HG03039 (cell line): ENCODE results near the gene EXOC7.
"Not testable (repeated sequence)": the region's sequence is repeated elsewhere in the genome, so short reads cannot be mapped to it uniquely, and the experiment has no call there.

Source experiments
- ATAC-seq: cut with Tn5 transposase; IDR thresholded peaks from one replicate; pipeline ENCODE4 v1.9.1; 2021; ENCODE audit warnings: mild to moderate bottlenecking, moderate library complexity; ENCODE audit not compliant: unreplicated experiment

EXOC7 gene

DNA sequence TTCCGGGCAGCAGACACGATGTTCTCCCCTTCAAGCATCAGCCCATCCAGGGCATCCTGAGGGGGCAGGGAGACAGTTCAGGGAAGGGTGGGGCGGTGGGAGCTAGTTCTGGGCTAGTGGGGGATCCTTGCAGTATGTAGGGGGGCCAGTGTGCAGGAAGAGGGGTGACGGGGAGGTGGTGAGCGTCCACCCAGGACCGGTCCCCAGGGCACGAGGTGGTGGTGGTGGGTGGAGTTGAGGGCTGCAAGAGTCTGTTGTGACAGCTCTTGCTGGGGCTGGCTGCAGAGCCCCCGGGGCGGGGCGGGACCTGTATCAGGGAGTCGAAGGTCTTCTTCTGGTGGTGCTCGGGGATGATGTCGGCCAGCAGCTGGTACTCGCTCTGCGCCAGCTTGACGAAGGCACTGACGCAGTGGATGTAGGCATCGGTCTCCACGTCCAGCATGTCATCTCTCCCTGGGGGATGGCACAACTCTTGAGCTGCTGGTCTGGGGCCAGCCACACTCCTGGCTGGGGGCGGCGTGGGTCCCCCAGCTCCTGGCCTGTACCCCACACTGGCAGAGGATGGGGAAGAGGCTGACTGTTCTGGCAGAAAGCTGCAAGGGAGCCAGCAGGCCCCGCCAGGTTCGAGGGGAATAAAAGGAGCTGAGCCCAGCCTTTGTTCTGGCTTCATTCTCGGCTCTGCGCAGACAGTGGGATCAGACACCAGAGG, 14.6 kb downstream of the EXOC7 start:
- no peak for ATAC-seq

- ATAC-seq: no peak
These were observed 15.3 kb downstream of the EXOC7 start for GRCh38 chr17:76088041-76088867.

- ATAC-seq: no peak
These were observed 16.1 kb downstream of the EXOC7 start for GRCh38 chr17:76087531-76087930.

DNA sequence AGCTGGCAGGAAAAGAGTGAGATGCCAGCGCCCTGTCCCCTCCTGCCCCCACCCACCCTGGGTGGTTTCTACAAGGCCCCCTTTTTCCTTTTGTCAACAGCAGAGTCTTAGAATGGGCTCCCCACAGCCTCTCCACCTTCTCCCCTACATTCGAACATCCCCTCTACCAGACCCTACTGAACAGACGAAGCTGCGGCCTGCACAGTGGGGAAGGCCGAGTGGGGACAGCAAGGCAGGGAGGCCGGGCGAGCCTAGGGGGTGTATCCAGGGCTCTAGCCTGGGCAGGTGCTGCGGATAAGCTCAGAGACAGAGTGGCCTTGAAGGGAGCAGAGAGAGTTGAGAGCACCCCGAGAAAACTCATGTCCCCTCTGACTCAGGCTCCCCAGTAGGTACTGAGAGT, 17.2 kb downstream of the EXOC7 start:
- ATAC-seq: no peak

GRCh38 chr17:76085731-76086366, 17.7 kb downstream of the EXOC7 start:
- no peak for ATAC-seq

DNA sequence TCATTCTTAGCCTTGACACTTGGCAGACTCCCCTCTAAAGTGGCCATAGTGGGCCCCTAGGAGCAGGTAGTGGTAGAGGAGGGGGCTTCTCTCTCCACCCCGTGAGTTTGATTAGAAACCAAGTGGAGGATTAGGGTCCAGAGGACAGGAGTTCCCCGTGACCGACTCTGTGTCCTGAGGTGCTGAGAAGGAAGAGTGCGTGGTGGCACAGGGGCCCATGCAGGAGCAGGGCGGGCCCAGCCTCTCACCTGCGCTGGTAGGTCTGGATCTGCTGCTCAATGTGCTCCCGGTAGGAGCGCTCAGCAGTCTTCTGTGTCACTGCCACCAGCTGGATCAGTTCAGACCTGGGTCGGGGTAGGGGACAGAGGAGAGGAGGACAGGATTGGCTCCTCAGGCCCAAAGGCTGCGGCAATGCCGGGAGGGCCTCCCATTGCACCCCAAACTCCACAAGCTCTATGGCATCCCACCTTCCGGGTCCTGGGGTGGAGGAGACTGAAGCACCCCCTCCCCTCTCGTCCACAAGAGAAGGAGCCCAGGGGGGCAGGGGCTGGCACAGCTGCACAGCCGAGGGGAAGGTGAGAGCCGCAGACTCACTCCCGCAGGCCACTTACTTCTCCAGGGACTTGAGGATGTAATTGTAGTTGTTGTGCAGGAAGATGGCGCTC, 18.4 kb downstream of the EXOC7 start:
- ATAC-seq: no peak

GRCh38 chr17:76083536-76084182, 19.9 kb downstream of the EXOC7 start:
- ATAC-seq: no peak

- no peak for ATAC-seq
These were observed 21.0 kb downstream of the EXOC7 start for GRCh38 chr17:76082326-76083251.

DNA sequence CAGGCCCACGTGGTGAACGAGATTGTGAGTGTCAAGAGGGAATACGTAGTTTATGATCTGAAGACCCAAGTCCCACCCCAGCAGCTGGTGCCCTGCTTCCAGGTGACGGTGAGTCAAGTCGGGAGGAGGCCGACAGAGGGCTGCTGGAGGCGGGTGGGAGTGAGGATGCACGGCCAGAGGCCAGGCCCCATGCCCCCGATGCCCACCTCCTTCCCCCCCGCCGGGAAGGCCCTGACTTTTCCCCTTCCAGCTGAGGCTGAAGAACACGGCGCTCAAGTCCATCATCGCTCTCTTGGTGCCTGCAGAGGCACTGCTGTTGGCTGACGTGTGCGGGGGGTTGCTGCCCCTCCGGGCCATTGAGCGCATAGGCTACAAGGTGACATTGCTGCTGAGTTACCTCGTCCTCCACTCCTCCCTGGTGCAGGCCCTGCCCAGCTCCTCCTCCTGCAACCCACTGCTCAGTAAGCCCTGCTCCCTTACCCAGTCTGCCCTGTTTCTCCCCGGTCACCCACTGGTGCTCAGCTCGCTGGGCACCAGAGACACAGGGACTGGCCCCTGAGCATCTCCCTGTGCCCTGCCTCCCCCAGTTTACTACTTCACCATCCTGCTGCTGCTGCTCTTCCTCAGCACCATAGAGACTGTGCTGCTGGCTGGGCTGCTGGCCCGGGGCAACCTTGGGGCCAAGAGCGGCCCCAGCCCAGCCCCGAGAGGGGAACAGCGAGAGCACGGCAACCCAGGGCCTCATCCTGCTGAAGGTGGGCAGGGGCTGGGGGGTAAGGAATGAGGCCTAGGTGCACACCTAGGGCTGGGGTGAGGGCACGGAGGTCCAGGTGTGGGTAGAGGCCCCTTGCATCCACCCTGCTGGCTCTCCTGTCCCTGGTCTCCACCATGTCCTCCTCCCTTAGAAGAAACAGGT, 22.0 kb downstream of the EXOC7 start:
- no peak for ATAC-seq

GRCh38 chr17:76080768-76081287, 22.8 kb downstream of the EXOC7 start:
- ATAC-seq: no peak

DNA sequence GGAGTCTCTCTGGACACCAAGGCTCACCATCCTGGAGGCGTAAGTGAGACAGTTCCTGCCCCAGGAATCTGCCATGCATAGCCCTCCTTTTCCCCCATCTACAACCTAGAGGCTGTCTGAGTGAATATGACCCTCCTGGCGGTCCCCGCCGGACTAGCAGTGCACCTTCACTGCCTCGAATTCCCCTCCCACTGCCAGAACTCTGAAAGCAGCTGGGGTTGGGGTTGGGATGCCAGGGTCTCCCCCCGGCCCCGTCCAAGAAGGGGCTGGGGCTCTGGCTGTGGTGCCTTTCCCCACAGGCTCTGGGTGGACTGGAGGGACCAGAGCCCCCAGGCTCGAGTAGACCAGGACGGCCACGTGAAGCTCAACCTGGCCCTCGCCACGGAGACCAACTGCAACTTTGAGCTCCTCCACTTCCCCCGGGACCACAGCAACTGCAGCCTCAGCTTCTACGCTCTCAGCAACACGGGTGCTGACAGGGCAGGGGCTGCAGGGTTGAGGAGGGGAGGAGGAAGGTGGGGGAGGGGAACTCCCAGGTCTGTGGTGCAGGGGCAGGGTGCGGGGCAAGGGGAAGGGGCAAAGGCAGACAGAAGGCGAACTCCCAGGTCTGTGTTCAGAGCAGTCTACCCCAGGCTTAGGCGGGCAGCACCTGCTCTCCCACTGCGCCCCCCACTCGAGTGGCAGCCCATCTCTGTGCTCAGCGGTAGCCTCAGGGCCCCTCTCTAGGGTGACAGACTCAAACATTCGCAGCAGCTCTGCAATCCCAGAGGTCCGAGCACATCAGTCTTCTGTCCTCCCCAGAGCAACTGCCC, 23.4 kb downstream of the EXOC7 start:
- no peak for ATAC-seq

DNA sequence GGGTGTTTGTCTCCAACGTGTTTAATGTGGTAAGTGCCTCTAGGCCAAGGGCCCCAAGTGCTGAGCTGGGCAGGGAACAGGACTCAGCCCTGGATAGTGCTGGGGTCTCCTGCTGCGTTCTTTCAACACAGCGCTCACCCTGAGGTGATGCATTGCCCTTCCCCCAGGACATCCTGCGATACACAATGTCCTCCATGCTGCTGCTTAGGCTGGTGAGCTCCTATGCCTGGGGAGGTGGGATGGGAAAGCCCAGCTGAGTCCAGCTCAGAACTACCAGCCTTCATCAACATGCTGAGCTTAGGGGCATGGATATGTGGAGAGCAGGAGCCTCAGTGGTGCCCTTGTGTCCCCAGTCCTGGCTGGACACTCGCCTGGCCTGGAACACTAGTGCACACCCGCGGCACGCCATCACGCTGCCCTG, 24.0 kb downstream of the EXOC7 start:
- no peak for ATAC-seq

DNA sequence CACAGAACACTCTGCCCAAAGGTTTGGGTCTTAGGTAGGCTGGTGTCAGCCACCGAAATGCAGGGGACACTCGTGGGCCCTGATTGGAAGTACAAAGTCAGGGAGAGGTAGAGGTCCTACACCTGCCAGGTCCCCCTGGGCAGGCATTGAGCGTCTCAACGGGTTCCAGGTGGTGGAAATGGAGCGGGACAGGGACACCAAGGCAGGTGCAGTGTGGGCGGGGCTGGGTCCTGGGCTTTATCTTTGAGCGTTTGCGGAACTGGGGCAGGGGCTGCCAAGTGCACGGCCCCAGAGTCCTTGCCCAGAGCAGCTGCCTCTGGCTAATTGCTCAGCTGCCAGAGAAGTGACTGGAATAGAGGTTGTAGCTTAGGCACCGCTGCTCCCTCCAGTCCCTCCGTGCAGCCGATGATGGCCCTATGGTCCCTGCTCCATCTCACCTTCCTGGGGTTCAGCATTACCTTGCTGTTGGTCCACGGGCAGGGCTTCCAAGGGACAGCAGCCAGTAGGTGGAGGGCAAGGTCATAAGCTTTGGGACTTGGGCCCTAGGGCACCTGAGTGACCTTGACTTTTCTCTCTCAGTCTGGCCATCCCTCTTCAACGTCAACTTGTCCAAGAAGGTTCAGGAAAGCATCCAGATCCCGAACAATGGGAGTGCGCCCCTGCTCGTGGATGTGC, 24.6 kb downstream of the EXOC7 start, which contains the start of gene ZACN:
ZACN (plus strand) TSS at position 323 of the 675 bp plus-strand sequence; CDS start at position 406, 83 bp downstream.
- no peak for ATAC-seq

GRCh38 chr17:76078370-76078769, 25.2 kb downstream of the EXOC7 start:
- not testable (repeated sequence) for ATAC-seq

DNA sequence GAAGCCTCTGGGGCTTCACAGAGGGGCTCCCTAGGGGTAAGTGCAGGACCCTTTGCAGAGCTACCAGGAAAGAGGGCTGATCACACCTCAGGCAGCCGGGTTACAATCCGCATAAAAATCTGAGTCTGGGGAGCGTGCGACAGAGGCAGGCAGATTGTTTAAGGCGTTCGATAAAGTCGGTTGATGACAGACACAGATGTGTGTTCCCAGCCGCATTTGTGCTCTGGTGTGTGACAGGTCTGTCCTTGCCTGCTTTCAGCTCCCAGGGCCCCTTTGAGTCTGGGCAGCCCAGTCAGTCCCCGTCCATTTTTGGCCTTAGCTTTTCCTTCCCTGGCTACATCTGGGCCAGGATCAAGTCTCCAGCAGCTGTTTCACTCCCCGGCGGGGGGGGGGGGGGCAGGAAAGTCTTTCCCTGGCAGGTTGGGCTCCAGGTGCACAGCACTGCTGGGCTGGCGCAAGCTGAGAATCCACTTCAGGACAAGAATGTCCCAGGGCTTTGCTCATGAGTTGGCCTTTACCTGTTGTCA, 25.9 kb downstream of the EXOC7 start:
- no peak for ATAC-seq

DNA sequence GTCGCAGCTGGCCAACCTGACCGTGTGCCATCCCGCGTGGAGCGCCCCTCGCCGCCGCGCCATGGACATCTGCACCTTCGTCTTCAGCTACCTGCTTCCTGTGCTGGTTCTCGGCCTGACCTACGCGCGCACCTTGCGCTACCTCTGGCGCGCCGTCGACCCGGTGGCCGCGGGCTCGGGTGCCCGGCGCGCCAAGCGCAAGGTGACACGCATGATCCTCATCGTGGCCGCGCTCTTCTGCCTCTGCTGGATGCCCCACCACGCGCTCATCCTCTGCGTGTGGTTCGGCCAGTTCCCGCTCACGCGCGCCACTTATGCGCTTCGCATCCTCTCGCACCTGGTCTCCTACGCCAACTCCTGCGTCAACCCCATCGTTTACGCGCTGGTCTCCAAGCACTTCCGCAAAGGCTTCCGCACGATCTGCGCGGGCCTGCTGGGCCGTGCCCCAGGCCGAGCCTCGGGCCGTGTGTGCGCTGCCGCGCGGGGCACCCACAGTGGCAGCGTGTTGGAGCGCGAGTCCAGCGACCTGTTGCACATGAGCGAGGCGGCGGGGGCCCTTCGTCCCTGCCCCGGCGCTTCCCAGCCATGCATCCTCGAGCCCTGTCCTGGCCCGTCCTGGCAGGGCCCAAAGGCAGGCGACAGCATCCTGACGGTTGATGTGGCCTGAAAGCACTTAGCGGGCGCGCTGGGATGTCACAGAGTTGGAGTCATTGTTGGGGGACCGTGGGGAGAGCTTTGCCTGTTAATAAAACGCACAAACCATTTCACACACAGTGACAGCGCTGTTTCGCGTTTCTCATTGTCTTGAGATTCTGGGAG, 26.6 kb downstream of the EXOC7 start:
- no peak for ATAC-seq
